NT2/D1 (cell line): ENCODE results near the gene AICDA.

Source experiments
- SUZ12 ChIP-seq: IDR thresholded peaks from 2 replicates; pipeline ENCODE4 v1.6.1; 2011; ENCODE audit not compliant: insufficient read length, insufficient read depth; ENCODE audit errors: extremely low read depth
- YY1 ChIP-seq: IDR thresholded peaks from 2 replicates; pipeline ENCODE4 v1.6.1; 2011; ENCODE audit not compliant: insufficient read length, insufficient read depth
- ZNF274 ChIP-seq: IDR thresholded peaks from 2 replicates; pipeline ENCODE4 v1.6.1; 2011; ENCODE audit warnings: mild to moderate bottlenecking, low read depth, low read length

- TF ChIP-seq ZNF274 (no peak), YY1 (no peak), SUZ12 (no peak)
These were observed 25.0 kb upstream of the AICDA start for GRCh38 chr12:8637666-8638065.
